ENCODE data around the gene MT1F. TPM values are rescaled to one million over a fixed set of nuclear protein-coding genes. Genes with fewer than 3 reads are reported as not detected.

MT1F gene
- total and polyA plus RNA-seq, 2 donors from 2014 or later = 53.3 to 312 TPM

Other genes with a start within 250 kb of the MT1F start
- gene AMFR, start 232.4 kb upstream of the MT1F start, total RNA-seq = 163 TPM
- gene AMFR, start 232.4 kb upstream of the MT1F start, polyA plus RNA-seq (ENCODE audit: insufficient read depth, low read depth, low replicate concordance) = 143 TPM
- 117 TPM for gene NUDT21, start 206.6 kb upstream of the MT1F start, total RNA-seq
- 47.1 TPM for gene NUDT21, start 206.6 kb upstream of the MT1F start, polyA plus RNA-seq (ENCODE audit: insufficient read depth, low read depth, low replicate concordance)
- 39.4 TPM for gene OGFOD1, start 206.4 kb upstream of the MT1F start, total RNA-seq
- gene OGFOD1, start 206.4 kb upstream of the MT1F start, polyA plus RNA-seq (ENCODE audit: insufficient read depth, low read depth, low replicate concordance) = 16.1 TPM
- 64.2 TPM for gene BBS2, start 137.9 kb upstream of the MT1F start, total RNA-seq
- gene BBS2, start 137.9 kb upstream of the MT1F start, polyA plus RNA-seq (ENCODE audit: insufficient read depth, low read depth, low replicate concordance) = 46.5 TPM
- not detected for gene MT4, start 92.9 kb upstream of the MT1F start, total RNA-seq
- not detected for gene MT4, start 92.9 kb upstream of the MT1F start, polyA plus RNA-seq (ENCODE audit: insufficient read depth, low read depth, low replicate concordance)
- gene MT3, start 68.4 kb upstream of the MT1F start, total RNA-seq = not detected
- gene MT3, start 68.4 kb upstream of the MT1F start, polyA plus RNA-seq (ENCODE audit: insufficient read depth, low read depth, low replicate concordance) = 25.5 TPM
- gene MT2A, start 49.4 kb upstream of the MT1F start, total RNA-seq = 507 TPM
- gene MT2A, start 49.4 kb upstream of the MT1F start, polyA plus RNA-seq (ENCODE audit: insufficient read depth, low read depth, low replicate concordance) = 315 TPM
- gene MT1E, start 32.2 kb upstream of the MT1F start, total RNA-seq = 258 TPM
- 191 TPM for gene MT1E, start 32.2 kb upstream of the MT1F start, polyA plus RNA-seq (ENCODE audit: insufficient read depth, low read depth, low replicate concordance)
- gene MT1M, start 25.3 kb upstream of the MT1F start, total RNA-seq = 27.9 TPM
- 15.3 TPM for gene MT1M, start 25.3 kb upstream of the MT1F start, polyA plus RNA-seq (ENCODE audit: insufficient read depth, low read depth, low replicate concordance)
- gene MT1A, start 19.3 kb upstream of the MT1F start, total RNA-seq = 19.8 TPM
- 3.1 TPM for gene MT1A, start 19.3 kb upstream of the MT1F start, polyA plus RNA-seq (ENCODE audit: insufficient read depth, low read depth, low replicate concordance)
- not detected for gene MT1B, start 6.1 kb upstream of the MT1F start, total RNA-seq
- gene MT1B, start 6.1 kb upstream of the MT1F start, polyA plus RNA-seq (ENCODE audit: insufficient read depth, low read depth, low replicate concordance) = not detected
- gene MT1G, start 10.1 kb downstream of the MT1F start, total RNA-seq = 33.6 TPM
- 2,564 TPM for gene MT1G, start 10.1 kb downstream of the MT1F start, polyA plus RNA-seq (ENCODE audit: insufficient read depth, low read depth, low replicate concordance)
- 4.4 TPM for gene MT1H, start 11.9 kb downstream of the MT1F start, total RNA-seq
- gene MT1H, start 11.9 kb downstream of the MT1F start, polyA plus RNA-seq (ENCODE audit: insufficient read depth, low read depth, low replicate concordance) = 606 TPM
- 223 TPM for gene MT1X, start 24.5 kb downstream of the MT1F start, total RNA-seq
- 476 TPM for gene MT1X, start 24.5 kb downstream of the MT1F start, polyA plus RNA-seq (ENCODE audit: insufficient read depth, low read depth, low replicate concordance)
- 48.8 TPM for gene NUP93, start 72.2 kb downstream of the MT1F start, total RNA-seq
- 34.8 TPM for gene NUP93, start 72.2 kb downstream of the MT1F start, polyA plus RNA-seq (ENCODE audit: insufficient read depth, low read depth, low replicate concordance)
- 5.4 TPM for gene SLC12A3, start 207.2 kb downstream of the MT1F start, total RNA-seq
- gene SLC12A3, start 207.2 kb downstream of the MT1F start, polyA plus RNA-seq (ENCODE audit: insufficient read depth, low read depth, low replicate concordance) = 277 TPM